Astrocyte of the spinal cord (primary cell): ENCODE measurements around the gene PLEKHA4.
"Not testable (repeated sequence)": the region's sequence is repeated elsewhere in the genome, so short reads cannot be mapped to it uniquely, and the experiment has no call there.

Experiments
- DNase-seq: peaks from one replicate; pipeline ENCODE4 v3.0.0; 2011; ENCODE audit warnings: low read depth, low spot score
- H3K4me3 ChIP-seq: 2 replicates; pipeline ENCODE4 v1.5.1; 2011; ENCODE audit warnings: low read depth, mild to moderate bottlenecking, low read length, moderate library complexity
- CTCF ChIP-seq: IDR thresholded peaks from 2 replicates; pipeline ENCODE4 v1.5.1; 2012; ENCODE audit warnings: low read depth, mild to moderate bottlenecking, low read length, inconsistent platforms
- in situ Hi-C: cut with HindIII; loops from 2 replicates; pipeline ENCODE4 v1.10.0; 2017; ENCODE audit warnings: low sequenced_read_pairs

PLEKHA4 gene

GRCh38 chr19:48897181-48897580, 28.8 kb upstream of the PLEKHA4 start:
- no peak overlapping the region for H3K4me3 ChIP-seq
- in situ Hi-C loops, result no loop called here
- TF ChIP-seq CTCF, result no peak
- DNase-seq, result no peak

- TF ChIP-seq CTCF, result no peak
- DNase-seq, result peak; percentile 24
- in situ Hi-C loops, result no loop called here
- H3K4me3 ChIP-seq, result peak overlapping the region; percentile 27
These were observed 27.8 kb upstream of the PLEKHA4 start for GRCh38 chr19:48896191-48896720.

GRCh38 chr19:48895226-48895625, 26.8 kb upstream of the PLEKHA4 start:
- TF ChIP-seq CTCF, result no peak
- in situ Hi-C loops, result no loop called here

GRCh38 chr19:48890551-48890950, 22.1 kb upstream of the PLEKHA4 start:
- no peak for TF ChIP-seq CTCF
- no peak overlapping the region for H3K4me3 ChIP-seq
- in situ Hi-C loops, result no loop called here

More at GRCh38 chr19:48895226-48895625, 26.8 kb upstream of the PLEKHA4 start:
- no peak overlapping the region for H3K4me3 ChIP-seq
- DNase-seq, result no peak

GRCh38 chr19:48889496-48889895, 21.1 kb upstream of the PLEKHA4 start:
- H3K4me3 ChIP-seq, in situ Hi-C loops, DNase-seq: not testable (repeated sequence)

More at GRCh38 chr19:48890551-48890950, 22.1 kb upstream of the PLEKHA4 start:
- no peak for DNase-seq

GRCh38 chr19:48887861-48888612, 19.6 kb upstream of the PLEKHA4 start:
- DNase-seq, result no peak
- in situ Hi-C loops, result no loop called here
- H3K4me3 ChIP-seq, result no peak overlapping the region
- no peak for TF ChIP-seq CTCF

- TF ChIP-seq CTCF, result no peak
- H3K4me3 ChIP-seq, result no peak overlapping the region
- DNase-seq, result no peak
- in situ Hi-C loops, result no loop called here
These were observed 15.3 kb upstream of the PLEKHA4 start for GRCh38 chr19:48883726-48884125.
